ENCODE results near the gene TMEM245.

- TF ChIP-seq CTCF (conservative IDR thresholded peaks at IDR 0.05; ENCODE audit: low read depth, low read length), result no peak
- TF ChIP-seq EZH2 (IDR thresholded peaks at IDR 0.05; ENCODE audit: borderline replicate concordance, low read depth, low read length, poor library complexity, severe bottlenecking), result no peak
These were observed 35.8 kb downstream of the TMEM245 start for GRCh38 chr9:109083813-109084405.
